ENCODE results near the gene STRIP1. TPM values are rescaled to one million over a fixed set of nuclear protein-coding genes. Genes with fewer than 3 reads are reported as not detected.

Gene STRIP1
- polyA plus RNA-seq, 2 of the 4 experiments (the other 2 are of a cell fraction), result 16.4 to 16.7 TPM

- TF ChIP-seq EP300 (IDR thresholded peaks at IDR 0.05) (no peak), BHLHE40 (IDR thresholded peaks at IDR 0.05; ENCODE audit: low read depth, low read length) (no peak), HDAC2 (IDR thresholded peaks at IDR 0.05) (no peak), EHMT2 (IDR thresholded peaks at IDR 0.05; ENCODE audit: low read depth) (no peak)
Observed at GRCh38 chr1:110061341-110061740, 26.9 kb downstream of the STRIP1 start (continued).

GRCh38 chr1:110062612-110063011, 28.2 kb downstream of the STRIP1 start:
- H3K9me3 ChIP-seq, result no peaks in the 10 kb centered on the region
- CTCF ChIA-PET, result interaction anchor here (1.1 to 10.3 kb wide), 3 partner anchors 13 to 44 kb away, joined by 3 to 130 read pairs (median 22); no protein-coding TSS in a partner anchor
- H3K27ac ChIP-seq, result no peak overlapping the region
- H3K4me2 ChIP-seq, result no peak overlapping the region
- FAIRE-seq (no peak), DNase-seq (ENCODE audit: low read depth in 1 of 2, low spot score in 1 of 2) (no peak), ATAC-seq (no peak)
- no peaks in the 10 kb centered on the region for H3K4me1 ChIP-seq
- H3K4me3 ChIP-seq, result no peak overlapping the region
- 77% methylated on average over 2 of the region's 2 CpGs for WGBS (ENCODE audit: missing lambda C conversion rate)
- TF ChIP-seq, protein P1, sequence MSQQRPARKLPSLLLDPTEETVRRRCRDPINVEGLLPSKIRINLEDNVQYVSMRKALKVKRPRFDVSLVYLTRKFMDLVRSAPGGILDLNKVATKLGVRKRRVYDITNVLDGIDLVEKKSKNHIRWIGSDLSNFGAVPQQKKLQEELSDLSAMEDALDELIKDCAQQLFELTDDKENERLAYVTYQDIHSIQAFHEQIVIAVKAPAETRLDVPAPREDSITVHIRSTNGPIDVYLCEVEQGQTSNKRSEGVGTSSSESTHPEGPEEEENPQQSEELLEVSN (IDR thresholded peaks at IDR 0.05; ENCODE audit: borderline replicate concordance, low read depth), result no peak
- TF ChIP-seq JUN (IDR thresholded peaks at IDR 0.05) (no peak), CBX8 (IDR thresholded peaks at IDR 0.05) (no peak), RARB (CRISPR knock-in tag; IDR thresholded peaks at IDR 0.05) (no peak), RNF2 (IDR thresholded peaks at IDR 0.05; ENCODE audit: borderline replicate concordance, low read depth) (no peak), EHF (CRISPR knock-in tag; IDR thresholded peaks at IDR 0.05) (no peak), HOXB13 (CRISPR knock-in tag; IDR thresholded peaks at IDR 0.05; ENCODE audit: low read depth) (no peak), FOSL2 (IDR thresholded peaks at IDR 0.05) (no peak), FOSL2 (CRISPR knock-in tag; IDR thresholded peaks at IDR 0.05) (no peak), EHMT2 (IDR thresholded peaks at IDR 0.05; ENCODE audit: low read depth) (no peak), FOXS1 (CRISPR knock-in tag; IDR thresholded peaks at IDR 0.05) (no peak), ZNF302 (CRISPR knock-in tag; IDR thresholded peaks at IDR 0.05) (no peak), PHF8 (IDR thresholded peaks at IDR 0.05; ENCODE audit: borderline replicate concordance, low read depth) (no peak), RAD21 (conservative IDR thresholded peaks at IDR 0.05 in 1 of 2, IDR thresholded peaks at IDR 0.05 in 1 of 2) (no peak)
- TF ChIP-seq, protein P2, sequence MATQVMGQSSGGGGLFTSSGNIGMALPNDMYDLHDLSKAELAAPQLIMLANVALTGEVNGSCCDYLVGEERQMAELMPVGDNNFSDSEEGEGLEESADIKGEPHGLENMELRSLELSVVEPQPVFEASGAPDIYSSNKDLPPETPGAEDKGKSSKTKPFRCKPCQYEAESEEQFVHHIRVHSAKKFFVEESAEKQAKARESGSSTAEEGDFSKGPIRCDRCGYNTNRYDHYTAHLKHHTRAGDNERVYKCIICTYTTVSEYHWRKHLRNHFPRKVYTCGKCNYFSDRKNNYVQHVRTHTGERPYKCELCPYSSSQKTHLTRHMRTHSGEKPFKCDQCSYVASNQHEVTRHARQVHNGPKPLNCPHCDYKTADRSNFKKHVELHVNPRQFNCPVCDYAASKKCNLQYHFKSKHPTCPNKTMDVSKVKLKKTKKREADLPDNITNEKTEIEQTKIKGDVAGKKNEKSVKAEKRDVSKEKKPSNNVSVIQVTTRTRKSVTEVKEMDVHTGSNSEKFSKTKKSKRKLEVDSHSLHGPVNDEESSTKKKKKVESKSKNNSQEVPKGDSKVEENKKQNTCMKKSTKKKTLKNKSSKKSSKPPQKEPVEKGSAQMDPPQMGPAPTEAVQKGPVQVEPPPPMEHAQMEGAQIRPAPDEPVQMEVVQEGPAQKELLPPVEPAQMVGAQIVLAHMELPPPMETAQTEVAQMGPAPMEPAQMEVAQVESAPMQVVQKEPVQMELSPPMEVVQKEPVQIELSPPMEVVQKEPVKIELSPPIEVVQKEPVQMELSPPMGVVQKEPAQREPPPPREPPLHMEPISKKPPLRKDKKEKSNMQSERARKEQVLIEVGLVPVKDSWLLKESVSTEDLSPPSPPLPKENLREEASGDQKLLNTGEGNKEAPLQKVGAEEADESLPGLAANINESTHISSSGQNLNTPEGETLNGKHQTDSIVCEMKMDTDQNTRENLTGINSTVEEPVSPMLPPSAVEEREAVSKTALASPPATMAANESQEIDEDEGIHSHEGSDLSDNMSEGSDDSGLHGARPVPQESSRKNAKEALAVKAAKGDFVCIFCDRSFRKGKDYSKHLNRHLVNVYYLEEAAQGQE (IDR thresholded peaks at IDR 0.05), result no peak
- POLR2A ChIA-PET, result no interaction called here

DNA sequence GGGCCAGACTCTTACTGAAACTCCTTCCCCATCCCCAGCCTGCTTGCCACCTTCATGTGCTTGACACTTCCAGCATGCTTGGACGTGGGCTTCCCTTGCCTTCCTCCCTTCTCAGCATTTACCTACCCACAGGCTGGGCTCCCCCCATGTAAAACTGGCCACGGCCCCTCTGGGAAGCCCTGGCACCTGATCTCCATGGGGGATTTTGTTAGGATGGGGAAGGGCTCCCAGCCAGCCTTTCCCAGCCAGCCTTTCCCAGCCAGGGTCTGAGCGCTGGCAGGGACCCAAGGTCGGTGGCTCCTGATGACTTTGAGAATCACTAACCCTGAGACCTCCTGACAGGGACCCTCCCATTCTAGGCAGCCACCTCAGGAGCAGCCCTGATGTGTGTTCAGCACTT, 29.4 kb downstream of the STRIP1 start:
- FAIRE-seq, result no peak
- CTCF ChIA-PET, result interaction anchor here (0.8 to 10.3 kb wide), 3 partner anchors 14 to 549 kb away, joined by 3 to 130 read pairs (median 4); no protein-coding TSS in a partner anchor
- no peak for TF ChIP-seq HOXA7 (CRISPR knock-in tag; IDR thresholded peaks at IDR 0.05)
- no peak for TF ChIP-seq ELK1 (IDR thresholded peaks at IDR 0.05; ENCODE audit: low read depth, low read length)
- TF ChIP-seq CHD4 (IDR thresholded peaks at IDR 0.05; ENCODE audit: borderline replicate concordance), result no peak
- TF ChIP-seq, protein P3, sequence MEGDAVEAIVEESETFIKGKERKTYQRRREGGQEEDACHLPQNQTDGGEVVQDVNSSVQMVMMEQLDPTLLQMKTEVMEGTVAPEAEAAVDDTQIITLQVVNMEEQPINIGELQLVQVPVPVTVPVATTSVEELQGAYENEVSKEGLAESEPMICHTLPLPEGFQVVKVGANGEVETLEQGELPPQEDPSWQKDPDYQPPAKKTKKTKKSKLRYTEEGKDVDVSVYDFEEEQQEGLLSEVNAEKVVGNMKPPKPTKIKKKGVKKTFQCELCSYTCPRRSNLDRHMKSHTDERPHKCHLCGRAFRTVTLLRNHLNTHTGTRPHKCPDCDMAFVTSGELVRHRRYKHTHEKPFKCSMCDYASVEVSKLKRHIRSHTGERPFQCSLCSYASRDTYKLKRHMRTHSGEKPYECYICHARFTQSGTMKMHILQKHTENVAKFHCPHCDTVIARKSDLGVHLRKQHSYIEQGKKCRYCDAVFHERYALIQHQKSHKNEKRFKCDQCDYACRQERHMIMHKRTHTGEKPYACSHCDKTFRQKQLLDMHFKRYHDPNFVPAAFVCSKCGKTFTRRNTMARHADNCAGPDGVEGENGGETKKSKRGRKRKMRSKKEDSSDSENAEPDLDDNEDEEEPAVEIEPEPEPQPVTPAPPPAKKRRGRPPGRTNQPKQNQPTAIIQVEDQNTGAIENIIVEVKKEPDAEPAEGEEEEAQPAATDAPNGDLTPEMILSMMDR (IDR thresholded peaks at IDR 0.05), result no peak
- TF ChIP-seq, protein P4, sequence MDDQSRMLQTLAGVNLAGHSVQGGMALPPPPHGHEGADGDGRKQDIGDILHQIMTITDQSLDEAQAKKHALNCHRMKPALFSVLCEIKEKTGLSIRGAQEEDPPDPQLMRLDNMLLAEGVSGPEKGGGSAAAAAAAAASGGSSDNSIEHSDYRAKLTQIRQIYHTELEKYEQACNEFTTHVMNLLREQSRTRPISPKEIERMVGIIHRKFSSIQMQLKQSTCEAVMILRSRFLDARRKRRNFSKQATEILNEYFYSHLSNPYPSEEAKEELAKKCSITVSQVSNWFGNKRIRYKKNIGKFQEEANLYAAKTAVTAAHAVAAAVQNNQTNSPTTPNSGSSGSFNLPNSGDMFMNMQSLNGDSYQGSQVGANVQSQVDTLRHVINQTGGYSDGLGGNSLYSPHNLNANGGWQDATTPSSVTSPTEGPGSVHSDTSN (IDR thresholded peaks at IDR 0.05), result no peak
- TF ChIP-seq SREBF2 (IDR thresholded peaks at IDR 0.05), result no peak
- no peak for TF ChIP-seq POLR2AphosphoS2 (conservative IDR thresholded peaks at IDR 0.05; ENCODE audit: low read length)
- TF ChIP-seq NR3C1 (IDR thresholded peaks at IDR 0.05), result no peak
- TF ChIP-seq JUN (IDR thresholded peaks at IDR 0.05), result no peak
- TF ChIP-seq SMC3 (IDR thresholded peaks at IDR 0.05), result no peak
- no peak for TF ChIP-seq RNF2 (IDR thresholded peaks at IDR 0.05; ENCODE audit: borderline replicate concordance, low read depth)
- TF ChIP-seq HDAC2 (IDR thresholded peaks at IDR 0.05), result no peak
- TF ChIP-seq KDM1A (IDR thresholded peaks at IDR 0.05; ENCODE audit: low read depth), result no peak

More for the DNA sequence above, 29.4 kb downstream of the STRIP1 start:
- Histone ChIP-seq H3K9me3 (no peaks in the 10 kb centered on the region), H3K4me3 (no peak overlapping the region), H3K27ac (no peak overlapping the region), H3K4me2 (no peak overlapping the region), H3K4me1 (no peaks in the 10 kb centered on the region)
- WGBS (ENCODE audit: missing lambda C conversion rate), result 58% methylated on average over 2 of the region's 4 CpGs
- no peak for DNase-seq (ENCODE audit: low read depth in 1 of 2, low spot score in 1 of 2)
- POLR2A ChIA-PET, result no interaction called here
- no peak for ATAC-seq
